GM13976 (cell line): ENCODE data around the gene GMPPB.
"Not testable (repeated sequence)": the region's sequence is repeated elsewhere in the genome, so short reads cannot be mapped to it uniquely, and the experiment has no call there.

ENCODE experiments used
- DNase-seq: peaks from one replicate; pipeline ENCODE4 v3.0.0; 2012; ENCODE audit warnings: low spot score
- in situ Hi-C: fragments of 300-500 bp; cut with MboI; formaldehyde crosslinking; loops from one replicate; pipeline ENCODE4 v1.12.0; 2022; ENCODE audit warnings: low sequenced_read_pairs, mixed read lengths, inconsistent platforms; ENCODE audit not compliant: unreplicated experiment
- TF ChIP-seq, protein P1 (sequence below): IDR thresholded peaks from 2 replicates; pipeline ENCODE4 v1.5.1; 2012; ENCODE audit warnings: borderline replicate concordance, mild to moderate bottlenecking; ENCODE audit not compliant: insufficient read depth; ENCODE audit errors: extremely low read depth, missing control alignments, control extremely low read depth

Gene GMPPB

GRCh38 chr3:49689046-49689907, 34.5 kb downstream of the GMPPB start, which contains the start of the genes MST1 and RNF123:
Gene MST1 (minus strand): TSS chr3:49689474. CDS start chr3:49688691, 783 bp downstream.
Gene RNF123 (plus strand): TSS chr3:49689557. CDS start chr3:49691166, 1,609 bp downstream.
- peak; percentile 95 for DNase-seq

DNA sequence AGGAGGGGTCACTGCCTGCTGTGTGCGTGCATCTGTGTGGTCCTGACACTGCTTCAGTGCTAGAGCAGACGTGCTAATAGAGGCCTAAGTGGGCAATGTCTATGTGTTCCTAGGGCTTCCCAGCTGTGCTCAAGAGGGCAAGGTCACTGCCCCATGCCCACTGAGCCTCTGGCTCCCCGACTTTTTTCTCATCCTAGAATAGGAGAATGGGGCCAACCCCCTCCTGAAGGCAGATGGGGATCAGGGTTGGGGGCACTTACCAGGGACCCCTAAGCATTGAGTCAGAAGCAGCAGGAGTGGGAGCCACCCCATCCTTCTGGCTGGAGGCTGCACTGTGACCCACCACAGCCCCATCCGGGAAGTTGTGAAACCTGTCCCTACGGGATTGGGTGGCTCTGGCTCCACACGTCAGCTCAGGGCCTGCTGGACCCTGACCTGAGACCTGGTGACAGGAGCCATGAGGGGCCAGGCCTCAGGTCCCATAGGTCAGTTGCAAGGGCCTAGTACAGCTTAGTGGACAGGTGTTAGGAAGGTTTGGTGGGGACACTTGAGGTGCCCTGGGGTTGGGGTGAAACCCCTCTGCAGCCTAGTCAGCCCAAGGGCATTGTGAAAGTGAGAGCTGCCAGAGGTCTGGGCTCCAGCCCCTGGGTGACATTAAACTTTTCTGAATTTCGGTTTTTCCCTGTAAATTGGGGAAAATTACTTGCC, 35.3 kb downstream of the GMPPB start:
- in situ Hi-C loops, DNase-seq: not testable (repeated sequence)

More at GRCh38 chr3:49689046-49689907, 34.5 kb downstream of the GMPPB start, which contains the start of the genes MST1 and RNF123:
- TF ChIP-seq, protein P1, sequence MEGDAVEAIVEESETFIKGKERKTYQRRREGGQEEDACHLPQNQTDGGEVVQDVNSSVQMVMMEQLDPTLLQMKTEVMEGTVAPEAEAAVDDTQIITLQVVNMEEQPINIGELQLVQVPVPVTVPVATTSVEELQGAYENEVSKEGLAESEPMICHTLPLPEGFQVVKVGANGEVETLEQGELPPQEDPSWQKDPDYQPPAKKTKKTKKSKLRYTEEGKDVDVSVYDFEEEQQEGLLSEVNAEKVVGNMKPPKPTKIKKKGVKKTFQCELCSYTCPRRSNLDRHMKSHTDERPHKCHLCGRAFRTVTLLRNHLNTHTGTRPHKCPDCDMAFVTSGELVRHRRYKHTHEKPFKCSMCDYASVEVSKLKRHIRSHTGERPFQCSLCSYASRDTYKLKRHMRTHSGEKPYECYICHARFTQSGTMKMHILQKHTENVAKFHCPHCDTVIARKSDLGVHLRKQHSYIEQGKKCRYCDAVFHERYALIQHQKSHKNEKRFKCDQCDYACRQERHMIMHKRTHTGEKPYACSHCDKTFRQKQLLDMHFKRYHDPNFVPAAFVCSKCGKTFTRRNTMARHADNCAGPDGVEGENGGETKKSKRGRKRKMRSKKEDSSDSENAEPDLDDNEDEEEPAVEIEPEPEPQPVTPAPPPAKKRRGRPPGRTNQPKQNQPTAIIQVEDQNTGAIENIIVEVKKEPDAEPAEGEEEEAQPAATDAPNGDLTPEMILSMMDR = peak; percentile 48
- in situ Hi-C loops = no loop called here

DNA sequence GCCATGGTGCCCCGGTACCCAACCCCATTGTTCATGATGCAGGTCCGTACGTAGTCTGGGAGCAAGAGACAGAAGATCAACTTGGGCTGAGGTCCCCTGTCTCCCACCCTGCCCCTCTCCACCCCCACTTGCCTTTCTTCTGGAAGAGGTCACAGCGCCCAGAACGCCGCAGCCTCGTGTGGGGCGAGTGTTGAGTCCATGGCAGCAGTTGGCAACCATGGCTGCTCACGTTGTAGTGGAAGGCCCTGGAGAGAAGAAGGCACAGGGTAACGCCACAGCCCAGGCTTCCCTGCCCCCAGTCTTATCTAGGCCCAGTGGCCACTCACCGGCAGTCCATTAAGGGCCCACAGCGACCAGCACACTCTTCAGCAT, 36.3 kb downstream of the GMPPB start:
- in situ Hi-C loops, DNase-seq: not testable (repeated sequence)

DNA sequence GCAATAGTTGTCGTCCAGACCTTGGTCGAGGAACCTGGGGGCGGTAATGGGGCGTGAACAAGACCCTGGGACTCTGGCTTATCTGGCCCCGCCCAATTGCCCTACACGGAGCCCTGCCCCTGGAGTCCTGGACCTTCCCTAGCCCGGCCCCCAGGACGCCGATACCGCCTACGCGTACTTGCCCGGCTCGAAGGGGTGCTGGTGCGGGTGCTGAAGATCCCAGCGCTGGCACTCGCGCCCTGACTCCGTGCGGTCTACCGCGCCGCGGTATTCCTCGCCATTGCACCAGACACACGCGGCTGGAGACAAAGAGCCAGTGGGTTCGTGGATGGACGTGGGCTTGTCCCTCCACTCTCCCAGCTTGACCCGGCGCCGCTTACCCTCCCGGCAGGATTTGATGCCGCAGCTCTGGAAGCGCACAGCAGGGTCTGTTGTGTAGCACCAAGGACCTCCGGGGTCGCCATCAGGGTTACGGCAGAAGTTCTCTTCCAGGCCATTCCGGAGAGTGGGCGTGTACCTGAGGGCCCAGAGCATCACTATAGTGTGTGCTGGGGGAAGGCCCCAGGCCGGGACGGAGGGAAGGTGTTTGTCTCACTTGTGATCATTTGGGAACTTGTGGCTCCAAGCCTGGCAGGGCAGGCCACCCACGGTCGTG, 36.9 kb downstream of the GMPPB start:
- in situ Hi-C loops, DNase-seq: not testable (repeated sequence)

- DNase-seq, in situ Hi-C loops: not testable (repeated sequence)
Measured at GRCh38 chr3:49686346-49686745, 37.4 kb downstream of the GMPPB start.

DNA sequence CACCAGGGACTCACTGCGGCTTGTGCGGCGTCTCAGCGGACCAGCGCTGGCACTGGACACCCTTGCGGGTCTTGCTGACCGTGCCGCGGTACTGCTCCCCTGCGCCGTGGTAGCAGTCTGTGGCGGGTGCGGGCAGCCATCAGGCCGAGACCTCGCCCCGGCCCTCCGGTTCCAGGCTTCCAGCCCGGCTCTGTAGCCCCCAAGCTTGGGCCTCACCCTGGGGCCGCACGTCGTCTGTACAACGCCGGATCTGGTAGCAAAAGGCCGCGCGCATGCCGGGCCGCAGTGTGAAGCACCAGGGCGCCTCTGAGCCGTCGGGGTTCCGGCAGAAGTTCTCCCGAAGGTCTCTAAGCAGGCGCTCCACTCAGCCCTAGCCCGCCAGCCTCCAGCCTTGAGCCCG, 37.9 kb downstream of the GMPPB start:
- DNase-seq, in situ Hi-C loops: not testable (repeated sequence)

- in situ Hi-C loops, DNase-seq: not testable (repeated sequence)
Measured at GRCh38 chr3:49685103-49685502, 38.6 kb downstream of the GMPPB start.

GRCh38 chr3:49684453-49684852, 39.3 kb downstream of the GMPPB start:
- in situ Hi-C loops = not testable (repeated sequence)

GRCh38 chr3:49683162-49683561, 40.6 kb downstream of the GMPPB start:
- in situ Hi-C loops = no loop called here
- no peak for DNase-seq
- TF ChIP-seq, protein P1 = no peak

More at GRCh38 chr3:49684453-49684852, 39.3 kb downstream of the GMPPB start:
- not testable (repeated sequence) for DNase-seq

DNA sequence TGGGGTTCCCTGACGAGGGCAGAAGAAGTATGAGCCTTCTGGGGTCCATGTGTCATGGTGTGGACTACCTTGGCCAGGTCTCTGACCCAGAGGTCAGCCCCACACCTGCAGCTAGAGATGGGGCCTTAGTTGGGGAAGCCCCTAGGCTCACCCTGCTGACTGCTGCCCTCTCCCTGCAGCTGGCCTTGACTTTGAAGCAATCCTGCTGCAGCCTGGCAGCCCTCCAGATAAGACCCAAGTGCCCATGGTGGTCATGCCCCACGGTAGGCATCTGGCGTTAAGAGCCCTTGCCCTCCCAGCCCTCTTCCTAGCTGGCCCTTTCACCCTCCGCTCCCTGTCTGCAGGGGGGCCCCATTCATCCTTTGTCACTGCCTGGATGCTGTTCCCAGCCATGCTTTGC, 42.2 kb downstream of the GMPPB start:
- in situ Hi-C loops = no loop called here
- DNase-seq = no peak
- TF ChIP-seq, protein P1 = no peak
